Mesenteric fat pad (tissue), 1 donor: ENCODE data around the gene ATP5F1D. TPM values are rescaled to one million over a fixed set of nuclear protein-coding genes. Genes with fewer than 3 reads are reported as not detected.

ENCODE experiments used
- DNase-seq: peaks from one replicate; pipeline ENCODE4 v3.0.0-alpha.2; 2020; ENCODE audit warnings: low spot score
- total RNA-seq: library from RNA; stranded (reverse); fragmentation: NEBNext Ultra II Directional; extraction: Animal tissue kit (Norgen Biotek cat#: 25700); gene quantifications from one replicate; pipeline ENCODE4 v1.2.1, GENCODE V29; 2021
- donor health status: DM: yes; HTN: yes; CAD: no.

ATP5F1D gene
- total RNA-seq, 1 donor from 2014 or later, result 189 TPM

GRCh38 chr19:1268226-1269064, 26.9 kb downstream of the ATP5F1D start:
- no peak for DNase-seq

- DNase-seq, result peak; percentile 100
These were observed 27.5 kb downstream of the ATP5F1D start, which contains the start of gene CIRBP for GRCh38 chr19:1269065-1269477. Gene CIRBP, plus strand, starts transcription at chr19:1269332. Its CDS starts 1,602 bp downstream, at chr19:1270934.

- DNase-seq, result peak; percentile 98
These were observed 28.1 kb downstream of the ATP5F1D start for GRCh38 chr19:1269478-1270212.

GRCh38 chr19:1270213-1270853, 28.8 kb downstream of the ATP5F1D start:
- DNase-seq, result no peak

GRCh38 chr19:1270854-1271527, 29.4 kb downstream of the ATP5F1D start:
- no peak for DNase-seq

- no peak for DNase-seq
These were observed 30.2 kb downstream of the ATP5F1D start for GRCh38 chr19:1271528-1272422.

GRCh38 chr19:1272423-1273262, 31.1 kb downstream of the ATP5F1D start:
- no peak for DNase-seq

GRCh38 chr19:1273263-1274041, 31.9 kb downstream of the ATP5F1D start:
- DNase-seq, result no peak

GRCh38 chr19:1274081-1274851, 32.7 kb downstream of the ATP5F1D start:
- no peak for DNase-seq

- DNase-seq, result no peak
These were observed 33.3 kb downstream of the ATP5F1D start for GRCh38 chr19:1274852-1275259.

GRCh38 chr19:1275260-1275975, 33.9 kb downstream of the ATP5F1D start, which contains the start of gene FAM174C:
Gene FAM174C, plus strand, starts transcription at chr19:1275530. Its CDS starts 20 bp downstream, at chr19:1275550.
- peak; percentile 98 for DNase-seq

- DNase-seq, result peak; percentile 98
These were observed 34.6 kb downstream of the ATP5F1D start for GRCh38 chr19:1275976-1276627.

- no peak for DNase-seq
These were observed 35.1 kb downstream of the ATP5F1D start for GRCh38 chr19:1276628-1277022.

GRCh38 chr19:1277061-1277460, 35.5 kb downstream of the ATP5F1D start:
- DNase-seq, result no peak

GRCh38 chr19:1278074-1278473, 36.5 kb downstream of the ATP5F1D start:
- no peak for DNase-seq
